ENCODE results near the gene ADAP1. TPM values are rescaled to one million over a fixed set of nuclear protein-coding genes. Genes with fewer than 3 reads are reported as not detected.

ADAP1 gene
- total and polyA plus RNA-seq, 2 of the 13 experiments (the other 11 are each of a cell fraction or from before 2014, with no cell fraction given), result 10.5 to 24.6 TPM

GRCh38 chr7:953547-954327 is 743 bp downstream of the ADAP1 start (continued):
- TF ChIP-seq ZFP41 (CRISPR knock-in tag; IDR thresholded peaks at IDR 0.05; ENCODE audit: borderline replicate concordance), result no peak
- TF ChIP-seq ZNF24 (IDR thresholded peaks at IDR 0.05), result no peak
- TF ChIP-seq ATF1 (CRISPR knock-in tag; IDR thresholded peaks at IDR 0.05), result no peak
- TF ChIP-seq KDM1A (CRISPR knock-in tag; IDR thresholded peaks at IDR 0.05), result no peak
- TF ChIP-seq DNMT1 (CRISPR knock-in tag; IDR thresholded peaks at IDR 0.05), result no peak
- TF ChIP-seq RFXAP (CRISPR knock-in tag; IDR thresholded peaks at IDR 0.05; ENCODE audit: borderline replicate concordance), result no peak
- no peak for TF ChIP-seq ZNF816 (CRISPR knock-in tag; IDR thresholded peaks at IDR 0.05; ENCODE audit: borderline replicate concordance)
- TF ChIP-seq RBFOX2 (IDR thresholded peaks at IDR 0.05; ENCODE audit: low read depth, low read length), result peak; percentile 65
- TF ChIP-seq E2F1 (CRISPR knock-in tag; IDR thresholded peaks at IDR 0.05), result 0 out of 2 replicates have a peak, but pooled peaks have one; percentile 16
- peak; percentile 22; the same call in 1 of the 2 replicates for TF ChIP-seq ATF3 (CRISPR knock-in tag; IDR thresholded peaks at IDR 0.05)
- TF ChIP-seq ZNF225 (CRISPR knock-in tag; IDR thresholded peaks at IDR 0.05), result no peak
- no peak; the same call in 1 of the 2 replicates for TF ChIP-seq ZHX1 (CRISPR knock-in tag; IDR thresholded peaks at IDR 0.05; ENCODE audit: low read depth)
- no peak for TF ChIP-seq NR2F2 (IDR thresholded peaks at IDR 0.05; ENCODE audit: borderline replicate concordance, low read depth)
- 0 out of 2 replicates have a peak, but pooled peaks have one; percentile 18 for TF ChIP-seq ZNF280D (CRISPR knock-in tag; IDR thresholded peaks at IDR 0.05)
- no peak for TF ChIP-seq ISX (CRISPR knock-in tag; conservative IDR thresholded peaks at IDR 0.05)
- peak; percentile 47; the same call in 1 of the 2 replicates for TF ChIP-seq ZNF605 (CRISPR knock-in tag; IDR thresholded peaks at IDR 0.05)
- TF ChIP-seq ZKSCAN1 (IDR thresholded peaks at IDR 0.05; ENCODE audit: low read length), result no peak
- TF ChIP-seq ZFY (CRISPR knock-in tag; IDR thresholded peaks at IDR 0.05), result peak; percentile 71
- no peak for TF ChIP-seq RAD21 (CRISPR knock-in tag; IDR thresholded peaks at IDR 0.05)
- 0 out of 2 replicates have a peak, but pooled peaks have one; percentile 28 for TF ChIP-seq ZNF780A (CRISPR knock-in tag; IDR thresholded peaks at IDR 0.05)
- TF ChIP-seq, protein P1, sequence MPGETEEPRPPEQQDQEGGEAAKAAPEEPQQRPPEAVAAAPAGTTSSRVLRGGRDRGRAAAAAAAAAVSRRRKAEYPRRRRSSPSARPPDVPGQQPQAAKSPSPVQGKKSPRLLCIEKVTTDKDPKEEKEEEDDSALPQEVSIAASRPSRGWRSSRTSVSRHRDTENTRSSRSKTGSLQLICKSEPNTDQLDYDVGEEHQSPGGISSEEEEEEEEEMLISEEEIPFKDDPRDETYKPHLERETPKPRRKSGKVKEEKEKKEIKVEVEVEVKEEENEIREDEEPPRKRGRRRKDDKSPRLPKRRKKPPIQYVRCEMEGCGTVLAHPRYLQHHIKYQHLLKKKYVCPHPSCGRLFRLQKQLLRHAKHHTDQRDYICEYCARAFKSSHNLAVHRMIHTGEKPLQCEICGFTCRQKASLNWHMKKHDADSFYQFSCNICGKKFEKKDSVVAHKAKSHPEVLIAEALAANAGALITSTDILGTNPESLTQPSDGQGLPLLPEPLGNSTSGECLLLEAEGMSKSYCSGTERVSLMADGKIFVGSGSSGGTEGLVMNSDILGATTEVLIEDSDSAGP (CRISPR knock-in tag; IDR thresholded peaks at IDR 0.05; ENCODE audit: borderline replicate concordance), result peak; percentile 70; the same call in 1 of the 2 replicates
